ENCODE data around the gene FPGS.
A peak's percentile ranks its signal among the peaks of the same experiment; 100 is the strongest.

Gene FPGS

DNA sequence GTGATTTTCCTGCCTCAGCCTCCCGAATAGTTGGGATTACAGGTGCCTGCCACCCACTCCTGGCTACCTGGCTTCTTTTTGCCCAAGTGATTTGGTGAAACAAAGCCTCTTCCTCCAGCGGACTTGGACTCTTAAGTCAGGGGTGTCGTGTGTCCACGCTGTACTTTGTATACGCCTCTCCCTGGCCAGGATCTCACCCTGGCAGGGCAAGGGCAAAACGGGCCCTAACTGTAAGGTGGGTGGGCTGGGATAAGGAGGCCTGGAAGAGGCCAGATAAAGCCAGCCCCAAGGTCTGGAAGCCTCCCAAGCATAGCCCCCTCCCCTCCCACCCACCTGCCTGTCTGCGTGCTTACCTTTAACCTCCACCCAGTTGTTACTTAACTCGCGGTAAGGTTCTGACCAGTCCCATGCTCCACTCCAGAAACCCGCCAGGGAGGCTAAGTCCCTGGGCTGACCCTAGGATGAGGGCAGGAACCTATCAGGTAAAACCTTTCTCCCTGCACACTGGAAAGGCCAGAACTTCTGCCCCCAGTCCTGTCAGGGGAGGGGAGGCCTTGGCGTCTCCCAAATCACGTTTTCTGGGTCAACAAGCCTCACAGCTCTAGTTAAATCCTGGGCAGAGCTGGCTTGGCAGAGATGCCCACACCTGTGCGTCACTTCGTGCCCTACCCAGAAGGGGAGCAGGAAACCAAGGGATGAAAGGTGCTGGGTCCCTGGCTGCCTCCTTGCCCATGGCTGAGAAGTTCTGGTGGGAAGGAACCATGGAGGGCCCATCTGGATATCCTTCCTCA is 8.5 kb upstream of the FPGS start:
- no peak overlapping the region for H4K5ac ChIP-seq (ENCODE audit: low read length)
- no peak overlapping the region for H2AK5ac ChIP-seq (ENCODE audit: low read length)
- peaks cover 12% of the 10 kb centered on the region for H3K36me3 ChIP-seq (ENCODE audit: control insufficient read depth, insufficient read depth, low read length)
- H3K18ac ChIP-seq (ENCODE audit: low read length): no peak overlapping the region
- H2BK15ac ChIP-seq (replicated peaks; ENCODE audit: low read depth): no peak overlapping the region
- no peak overlapping the region for H3K4me2 ChIP-seq (ENCODE audit: low read length)
- H2BK5ac ChIP-seq (ENCODE audit: low read length): no peak overlapping the region
- H3K27ac ChIP-seq (ENCODE audit: low read depth, low read length): no peak overlapping the region
- peaks cover 7% of the 10 kb centered on the region for H3K79me1 ChIP-seq (ENCODE audit: low read length)
- H4K8ac ChIP-seq (ENCODE audit: low read depth, low read length): no peak overlapping the region
- no peak for DNase-seq
- no peaks in the 10 kb centered on the region for H3K4me1 ChIP-seq (ENCODE audit: control insufficient read depth, low read depth, low read length)
- H3K4me3 ChIP-seq (ENCODE audit: low read length): no peak overlapping the region
- WGBS (ENCODE audit: extremely low coverage, insufficient coverage, low lambda C conversion rate): no CpG with 5 or more reads among the region's 14 CpGs
- no peak overlapping the region for H3K56ac ChIP-seq (ENCODE audit: low read length)
- no peaks in the 10 kb centered on the region for H3K27me3 ChIP-seq (ENCODE audit: insufficient read depth, low read length, poor library complexity)
- no peak overlapping the region for H3K9ac ChIP-seq (ENCODE audit: low read length)
- H3K23ac ChIP-seq (ENCODE audit: low read length): no peak overlapping the region
- H2BK120ac ChIP-seq (ENCODE audit: low read depth, low read length): no peak overlapping the region
- H3K4ac ChIP-seq (ENCODE audit: low read depth, low read length): no peak overlapping the region
- H3K79me2 ChIP-seq (ENCODE audit: control insufficient read depth, insufficient read depth, low read length): peaks cover 7% of the 10 kb centered on the region

DNA sequence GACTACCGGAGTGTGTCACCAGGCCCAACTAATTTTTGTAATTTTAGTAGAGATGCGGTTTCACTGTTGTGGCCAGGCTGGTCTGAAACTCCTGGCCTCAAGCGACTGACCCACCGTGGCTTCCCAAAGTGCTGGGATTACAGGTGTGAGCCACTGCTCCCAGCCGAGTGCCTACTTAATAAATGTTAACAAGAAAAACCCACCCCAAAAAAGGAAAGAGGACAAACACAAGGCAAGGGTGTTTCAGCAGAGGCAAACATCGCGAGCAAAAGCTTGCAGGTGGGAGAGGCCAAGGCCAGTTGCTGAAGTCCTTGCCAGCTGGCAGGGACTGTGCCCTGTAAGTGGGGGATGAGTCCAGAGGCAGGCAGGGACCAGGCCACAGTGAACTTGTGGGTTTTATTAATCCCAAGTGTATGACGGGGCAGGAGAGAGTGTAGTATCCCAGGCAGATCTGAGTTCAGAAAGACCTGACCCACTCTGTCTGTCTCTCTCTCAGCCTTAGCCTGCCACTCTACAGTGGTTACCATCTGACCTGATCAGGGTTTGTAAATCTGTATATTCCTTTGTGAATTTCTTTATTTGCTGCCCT is 6.4 kb upstream of the FPGS start:
- Histone ChIP-seq H2AK5ac (ENCODE audit: low read length) (no peak overlapping the region), H2BK120ac (ENCODE audit: low read depth, low read length) (no peak overlapping the region), H2BK15ac (replicated peaks; ENCODE audit: low read depth) (no peak overlapping the region), H3K4ac (ENCODE audit: low read depth, low read length) (no peak overlapping the region), H3K4me2 (ENCODE audit: low read length) (no peak overlapping the region), H2BK5ac (ENCODE audit: low read length) (no peak overlapping the region), H4K8ac (ENCODE audit: low read depth, low read length) (no peak overlapping the region), H3K27ac (ENCODE audit: low read depth, low read length) (no peak overlapping the region), H3K56ac (ENCODE audit: low read length) (no peak overlapping the region), H3K79me2 (ENCODE audit: control insufficient read depth, insufficient read depth, low read length) (no peaks in the 10 kb centered on the region), H3K79me1 (ENCODE audit: low read length) (no peaks in the 10 kb centered on the region), H3K36me3 (ENCODE audit: control insufficient read depth, insufficient read depth, low read length) (no peaks in the 10 kb centered on the region), H3K4me1 (ENCODE audit: control insufficient read depth, low read depth, low read length) (no peaks in the 10 kb centered on the region), H3K23ac (ENCODE audit: low read length) (no peak overlapping the region), H4K5ac (ENCODE audit: low read length) (no peak overlapping the region), H3K27me3 (ENCODE audit: insufficient read depth, low read length, poor library complexity) (no peaks in the 10 kb centered on the region), H3K18ac (ENCODE audit: low read length) (no peak overlapping the region), H3K4me3 (ENCODE audit: low read length) (no peak overlapping the region), H3K9ac (ENCODE audit: low read length) (no peak overlapping the region)
- no CpG with 5 or more reads among the region's 8 CpGs for WGBS (ENCODE audit: extremely low coverage, insufficient coverage, low lambda C conversion rate)
- DNase-seq: no peak

DNA sequence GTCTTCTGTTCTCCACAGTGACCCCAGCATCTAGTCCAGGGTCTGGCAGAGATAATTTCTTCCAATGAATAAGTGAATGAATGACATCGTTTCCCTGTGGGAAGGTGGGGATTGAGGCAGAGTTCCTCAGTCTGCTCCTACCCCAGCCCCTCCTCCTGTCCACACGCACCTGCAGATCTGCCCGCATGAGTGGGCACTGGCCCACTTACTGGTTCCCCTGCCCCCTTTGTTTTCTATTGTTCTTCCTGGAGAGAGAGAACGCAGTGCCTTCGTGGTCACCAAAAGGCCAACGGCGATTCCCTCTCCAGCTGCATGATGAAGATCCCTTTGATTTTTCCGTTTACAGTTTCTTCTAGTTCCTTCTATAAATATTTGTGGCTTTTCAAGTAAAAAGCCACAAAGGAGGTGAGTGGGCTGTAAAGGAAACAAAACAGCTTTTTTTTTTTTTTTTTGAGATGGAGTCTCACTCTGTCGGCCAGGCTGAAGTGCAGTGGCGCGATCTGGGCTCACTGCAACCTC is 5.8 kb upstream of the FPGS start:
- H3K18ac ChIP-seq (ENCODE audit: low read length): no peak overlapping the region
- no peaks in the 10 kb centered on the region for H3K79me1 ChIP-seq (ENCODE audit: low read length)
- H3K4ac ChIP-seq (ENCODE audit: low read depth, low read length): no peak overlapping the region
- H2BK120ac ChIP-seq (ENCODE audit: low read depth, low read length): no peak overlapping the region
- H4K5ac ChIP-seq (ENCODE audit: low read length): no peak overlapping the region
- H2BK5ac ChIP-seq (ENCODE audit: low read length): no peak overlapping the region
- H3K79me2 ChIP-seq (ENCODE audit: control insufficient read depth, insufficient read depth, low read length): no peaks in the 10 kb centered on the region
- H4K8ac ChIP-seq (ENCODE audit: low read depth, low read length): no peak overlapping the region
- H3K23ac ChIP-seq (ENCODE audit: low read length): no peak overlapping the region
- no peak for DNase-seq
- H3K56ac ChIP-seq (ENCODE audit: low read length): no peak overlapping the region
- no peak overlapping the region for H3K4me3 ChIP-seq (ENCODE audit: low read length)
- no CpG with 5 or more reads among the region's 11 CpGs for WGBS (ENCODE audit: extremely low coverage, insufficient coverage, low lambda C conversion rate)
- no peak overlapping the region for H2AK5ac ChIP-seq (ENCODE audit: low read length)
- no peak overlapping the region for H2BK15ac ChIP-seq (replicated peaks; ENCODE audit: low read depth)
- no peaks in the 10 kb centered on the region for H3K4me1 ChIP-seq (ENCODE audit: control insufficient read depth, low read depth, low read length)
- H3K27me3 ChIP-seq (ENCODE audit: insufficient read depth, low read length, poor library complexity): no peaks in the 10 kb centered on the region
- H3K4me2 ChIP-seq (ENCODE audit: low read length): no peak overlapping the region
- H3K9ac ChIP-seq (ENCODE audit: low read length): no peak overlapping the region
- no peak overlapping the region for H3K27ac ChIP-seq (ENCODE audit: low read depth, low read length)
- H3K36me3 ChIP-seq (ENCODE audit: control insufficient read depth, insufficient read depth, low read length): no peaks in the 10 kb centered on the region

DNA sequence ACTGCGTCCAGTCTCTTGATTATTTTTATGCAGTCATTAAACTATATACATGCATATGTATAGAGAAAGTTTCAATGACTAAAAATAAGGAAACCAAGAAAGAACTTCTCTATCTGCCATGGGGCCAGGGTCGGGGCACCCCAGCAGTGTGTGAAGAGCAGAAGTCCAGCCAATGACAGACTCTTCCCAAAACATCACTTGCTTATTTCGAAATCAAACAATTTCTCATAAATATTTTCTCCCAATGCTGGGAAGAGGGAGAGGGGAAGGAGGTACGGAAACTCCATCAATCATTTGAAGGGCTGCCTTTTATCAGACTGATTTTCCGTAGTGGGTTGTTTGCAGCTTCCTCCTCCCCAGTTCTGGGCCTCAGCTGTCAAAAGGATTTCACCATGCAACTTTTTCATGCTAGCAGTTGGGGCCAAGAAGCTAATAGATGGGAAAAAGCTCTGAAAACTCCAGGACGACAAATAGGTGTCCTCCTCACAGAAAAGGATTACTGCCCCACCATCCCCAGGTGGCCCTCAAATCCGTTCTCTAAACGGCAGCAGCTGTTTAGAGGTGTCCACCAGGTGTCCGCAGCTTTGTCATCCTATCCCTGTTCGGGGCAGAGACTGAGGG is 617 bp upstream of the FPGS start:
- Histone ChIP-seq H2BK5ac (ENCODE audit: low read length) (no peak overlapping the region), H3K27ac (ENCODE audit: low read depth, low read length) (no peak overlapping the region), H3K18ac (ENCODE audit: low read length) (no peak overlapping the region), H3K79me1 (ENCODE audit: low read length) (peaks cover 9% of the 10 kb centered on the region), H3K4me3 (ENCODE audit: low read length) (no peak overlapping the region), H3K27me3 (ENCODE audit: insufficient read depth, low read length, poor library complexity) (no peaks in the 10 kb centered on the region), H3K4me2 (ENCODE audit: low read length) (peak overlapping the region; percentile 16), H3K36me3 (ENCODE audit: control insufficient read depth, insufficient read depth, low read length) (no peaks in the 10 kb centered on the region), H3K56ac (ENCODE audit: low read length) (peak overlapping the region; percentile 75), H4K8ac (ENCODE audit: low read depth, low read length) (no peak overlapping the region), H2BK120ac (ENCODE audit: low read depth, low read length) (no peak overlapping the region), H4K5ac (ENCODE audit: low read length) (no peak overlapping the region), H2AK5ac (ENCODE audit: low read length) (no peak overlapping the region), H3K79me2 (ENCODE audit: control insufficient read depth, insufficient read depth, low read length) (peaks cover 11% of the 10 kb centered on the region), H3K23ac (ENCODE audit: low read length) (no peak overlapping the region), H2BK15ac (replicated peaks; ENCODE audit: low read depth) (no peak overlapping the region), H3K4ac (ENCODE audit: low read depth, low read length) (no peak overlapping the region), H3K9ac (ENCODE audit: low read length) (peak overlapping the region; percentile 62), H3K4me1 (ENCODE audit: control insufficient read depth, low read depth, low read length) (peaks cover 2% of the 10 kb centered on the region)
- DNase-seq: no peak
- WGBS (ENCODE audit: extremely low coverage, insufficient coverage, low lambda C conversion rate): no CpG with 5 or more reads among the region's 10 CpGs

DNA sequence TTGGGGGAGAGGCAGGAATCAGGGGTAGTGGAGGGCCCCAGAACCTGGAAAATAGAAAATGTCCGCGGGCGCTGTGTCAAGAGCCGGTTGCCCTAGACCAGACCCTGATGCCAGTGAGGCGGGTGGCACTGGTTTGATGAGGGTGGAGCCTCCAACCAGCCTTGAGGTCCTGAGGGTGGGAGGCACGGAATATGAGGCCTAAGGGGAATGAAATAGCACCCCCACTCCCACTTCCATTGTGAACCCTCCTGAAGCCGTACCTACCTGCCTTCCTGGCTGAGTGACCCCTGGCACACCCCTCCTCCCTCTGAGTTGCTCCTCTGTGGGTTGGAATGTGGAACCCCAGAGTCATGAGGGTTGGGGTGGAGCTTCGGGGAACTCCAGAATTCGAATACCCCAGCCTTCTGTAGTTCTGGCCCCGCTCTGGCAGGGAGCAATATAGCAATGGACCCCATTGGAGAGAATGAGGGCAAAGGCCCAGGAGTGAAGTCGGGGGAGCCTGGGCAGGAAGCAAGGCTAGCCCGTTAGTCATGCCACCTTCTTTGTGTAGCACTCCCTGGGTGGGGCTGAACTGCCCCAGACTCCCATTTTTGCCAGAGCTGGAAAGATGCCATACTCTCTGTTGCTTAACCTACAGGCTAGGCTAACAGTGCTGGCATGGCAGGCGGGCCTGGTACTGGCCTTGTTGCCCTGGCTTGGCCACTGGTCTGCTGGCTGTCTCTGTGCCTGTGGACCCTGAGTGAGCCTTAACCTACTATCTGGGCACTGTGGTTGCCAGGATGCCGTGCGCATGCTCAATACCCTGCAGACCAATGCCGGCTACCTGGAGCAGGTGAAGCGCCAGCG is 1.0 kb downstream of the FPGS start:
- Histone ChIP-seq H3K36me3 (ENCODE audit: control insufficient read depth, insufficient read depth, low read length) (no peaks in the 10 kb centered on the region), H2AK5ac (ENCODE audit: low read length) (peak overlapping the region; percentile 44), H3K9ac (ENCODE audit: low read length) (peak overlapping the region; percentile 88), H3K56ac (ENCODE audit: low read length) (peak overlapping the region; percentile 84), H3K4me1 (ENCODE audit: control insufficient read depth, low read depth, low read length) (peaks cover 2% of the 10 kb centered on the region), H3K79me1 (ENCODE audit: low read length) (peaks cover 9% of the 10 kb centered on the region), H4K5ac (ENCODE audit: low read length) (no peak overlapping the region), H3K4me2 (ENCODE audit: low read length) (peak overlapping the region; percentile 97), H4K8ac (ENCODE audit: low read depth, low read length) (no peak overlapping the region), H2BK120ac (ENCODE audit: low read depth, low read length) (no peak overlapping the region), H3K79me2 (ENCODE audit: control insufficient read depth, insufficient read depth, low read length) (peaks cover 11% of the 10 kb centered on the region), H3K23ac (ENCODE audit: low read length) (no peak overlapping the region), H3K18ac (ENCODE audit: low read length) (peak overlapping the region; percentile 61), H2BK15ac (replicated peaks; ENCODE audit: low read depth) (no peak overlapping the region), H3K4me3 (ENCODE audit: low read length) (peak overlapping the region; percentile 71), H3K27me3 (ENCODE audit: insufficient read depth, low read length, poor library complexity) (no peaks in the 10 kb centered on the region), H2BK5ac (ENCODE audit: low read length) (no peak overlapping the region), H3K4ac (ENCODE audit: low read depth, low read length) (peak overlapping the region; percentile 74), H3K27ac (ENCODE audit: low read depth, low read length) (no peak overlapping the region)
- no peak for DNase-seq
- WGBS (ENCODE audit: extremely low coverage, insufficient coverage, low lambda C conversion rate): no CpG with 5 or more reads among the region's 18 CpGs
